Measurements from ENCODE around the gene FBXL19.

- TF ChIP-seq YY1 (IDR thresholded peaks at IDR 0.05) (no peak), CTCF (IDR thresholded peaks at IDR 0.05; ENCODE audit: low read depth, low read length, missing input control) (no peak), RAD21 (IDR thresholded peaks at IDR 0.05) (no peak), JUND (IDR thresholded peaks at IDR 0.05) (no peak), HNF4A (conservative IDR thresholded peaks at IDR 0.05) (no peak), FOXA1 (IDR thresholded peaks at IDR 0.05) (no peak)
Measured at GRCh38 chr16:30903002-30903401, 20.4 kb upstream of the FBXL19 start.
